ENCODE data around the gene RAPGEF1.

- TF ChIP-seq CTCF (IDR thresholded peaks at IDR 0.05; ENCODE audit: insufficient read depth, low read depth, low read length) (no peak), EZH2 (IDR thresholded peaks at IDR 0.05; ENCODE audit: insufficient read depth, low read length) (no peak)
Measured at GRCh38 chr9:131620764-131621520, 118.9 kb downstream of the RAPGEF1 start.

Data from astrocyte (in vitro differentiated cells and primary cell).